Karpas-422 (cell line): ENCODE measurements around the gene SBK3. TPM values are rescaled to one million over a fixed set of nuclear protein-coding genes. Genes with fewer than 3 reads are reported as not detected.

ENCODE experiments used
- DNase-seq: peaks from one replicate; pipeline ENCODE4 v3.0.0-alpha.2; 2015
- H2AFZ ChIP-seq: fragments of 200-600 bp; sonication (generic); 2 replicates; pipeline ENCODE4 v1.6.1; 2014; ENCODE audit warnings: antibody characterized with exemption, low read length, mixed read lengths
- H3K27ac ChIP-seq: fragments of 200-600 bp; sonication (generic); 2 replicates; pipeline ENCODE4 v1.5.1; 2014; ENCODE audit warnings: mild to moderate bottlenecking, low read length, moderate library complexity
- H3K27me3 ChIP-seq: fragments of 200-600 bp; sonication (generic); 2 replicates; pipeline ENCODE4 v1.6.1; 2014; ENCODE audit warnings: low read length, mixed read lengths
- H3K36me3 ChIP-seq: fragments of 200-600 bp; sonication (generic); 2 replicates; pipeline ENCODE4 v1.6.1; 2014; ENCODE audit warnings: low read length, mixed read lengths; ENCODE audit not compliant: insufficient read depth
- H3K4me1 ChIP-seq: fragments of 200-600 bp; sonication (generic); 2 replicates; pipeline ENCODE4 v1.6.1; 2014; ENCODE audit warnings: mild to moderate bottlenecking, low read length, mixed read lengths
- H3K4me2 ChIP-seq: fragments of 200-600 bp; sonication (generic); 2 replicates; pipeline ENCODE4 v1.6.1; 2014; ENCODE audit warnings: low read length, low read depth, mild to moderate bottlenecking; ENCODE audit not compliant: poor library complexity, severe bottlenecking
- H3K4me3 ChIP-seq: fragments of 200-600 bp; sonication (generic); 2 replicates; pipeline ENCODE4 v1.5.1; 2014; ENCODE audit warnings: mild to moderate bottlenecking, antibody characterized with exemption, low read length, mixed read lengths
- H3K79me2 ChIP-seq: fragments of 200-600 bp; sonication (generic); 2 replicates; pipeline ENCODE4 v1.6.1; 2014; ENCODE audit warnings: mild to moderate bottlenecking, low read length, mixed read lengths
- H3K9ac ChIP-seq: fragments of 200-600 bp; sonication (generic); 2 replicates; pipeline ENCODE4 v1.6.0; 2014; ENCODE audit warnings: low read length
- H3K9me2 ChIP-seq: fragments of 200-600 bp; sonication (generic), shearing (Covaris generic); replicated peaks from 2 replicates; pipeline ENCODE4 v1.6.0; 2014; ENCODE audit warnings: mild to moderate bottlenecking, low read length, moderate library complexity; ENCODE audit not compliant: insufficient read depth
- H3K9me3 ChIP-seq: fragments of 300-700, 200-600 bp; sonication (generic); 2 replicates; pipeline ENCODE4 v1.6.1; 2014; ENCODE audit warnings: low read length, mixed read lengths
- H4K20me1 ChIP-seq: fragments of 200-600 bp; sonication (generic); 2 replicates; pipeline ENCODE4 v1.6.1; 2014; ENCODE audit warnings: mild to moderate bottlenecking, antibody characterized with exemption, low read length, low read depth; ENCODE audit not compliant: insufficient read depth
- total RNA-seq: library from RNA; depleted of rRNA; stranded (reverse); fragments of >200 nt; shearing (Covaris generic); gene quantifications from 2 replicates; pipeline ENCODE4 v1.2.3, GENCODE V29; 2014; ENCODE audit warnings: low replicate concordance; rRNA removed

SBK3 gene
- total RNA-seq, result not detected in 2 replicates

- Histone ChIP-seq H3K4me2 (no peak within 1 kb of the TSS), H3K27ac (no peak within 1 kb of the TSS), H3K9me2 (no peaks in the 10 kb centered on the region), H3K9ac (no peak within 1 kb of the TSS), H3K79me2 (no peaks in the 10 kb centered on the region), H3K4me3 (no peak within 1 kb of the TSS), H3K27me3 (no peaks in the 10 kb centered on the region), H3K36me3 (no peaks in the 10 kb centered on the region), H4K20me1 (no peaks in the 10 kb centered on the region), H3K4me1 (no peaks in the 10 kb centered on the region), H3K9me3 (no peaks in the 10 kb centered on the region), H2AFZ (no peak within 1 kb of the TSS)
- no peak for DNase-seq
Observed at GRCh38 chr19:55545443-55545842, at the start of gene SBK3. Gene SBK3 (minus strand): TSS chr19:55545543. CDS start chr19:55545543, 0 bp downstream.

GRCh38 chr19:55593096-55593772 is 47.9 kb upstream of the SBK3 start:
- H2AFZ ChIP-seq, result no peak overlapping the region
- no peaks in the 10 kb centered on the region for H3K9me2 ChIP-seq
- H3K9me3 ChIP-seq, result no peaks in the 10 kb centered on the region
- no peak overlapping the region for H3K27ac ChIP-seq
- H3K9ac ChIP-seq, result no peak overlapping the region
- H3K4me1 ChIP-seq, result peaks cover 2% of the 10 kb centered on the region
- H3K36me3 ChIP-seq, result peaks cover 21% of the 10 kb centered on the region
- no peak for DNase-seq
- H4K20me1 ChIP-seq, result no peaks in the 10 kb centered on the region
- no peak overlapping the region for H3K4me3 ChIP-seq
- H3K27me3 ChIP-seq, result no peaks in the 10 kb centered on the region
- no peak overlapping the region for H3K4me2 ChIP-seq
- peaks cover 5% of the 10 kb centered on the region for H3K79me2 ChIP-seq

- DNase-seq, result no peak
- H3K4me1 ChIP-seq, result no peaks in the 10 kb centered on the region
- H3K9ac ChIP-seq, result no peak overlapping the region
- no peaks in the 10 kb centered on the region for H4K20me1 ChIP-seq
- no peak overlapping the region for H3K4me3 ChIP-seq
- no peaks in the 10 kb centered on the region for H3K79me2 ChIP-seq
- H3K36me3 ChIP-seq, result peaks cover 21% of the 10 kb centered on the region
- H3K4me2 ChIP-seq, result no peak overlapping the region
- no peak overlapping the region for H3K27ac ChIP-seq
- H2AFZ ChIP-seq, result no peak overlapping the region
- no peaks in the 10 kb centered on the region for H3K9me2 ChIP-seq
- H3K27me3 ChIP-seq, result no peaks in the 10 kb centered on the region
- H3K9me3 ChIP-seq, result no peaks in the 10 kb centered on the region
Observed at GRCh38 chr19:55592391-55593090, 47.2 kb upstream of the SBK3 start.

GRCh38 chr19:55591555-55591954 is 46.2 kb upstream of the SBK3 start:
- Histone ChIP-seq H2AFZ (no peak overlapping the region), H3K36me3 (peaks cover 17% of the 10 kb centered on the region), H3K27me3 (no peaks in the 10 kb centered on the region), H3K4me1 (peaks cover 9% of the 10 kb centered on the region), H3K9ac (no peak overlapping the region), H3K4me2 (no peak overlapping the region), H3K9me2 (no peaks in the 10 kb centered on the region), H3K9me3 (no peaks in the 10 kb centered on the region), H3K79me2 (no peaks in the 10 kb centered on the region), H3K27ac (no peak overlapping the region), H4K20me1 (no peaks in the 10 kb centered on the region), H3K4me3 (no peak overlapping the region)
- DNase-seq, result no peak

- H2AFZ ChIP-seq, result no peak overlapping the region
- no peak overlapping the region for H3K4me2 ChIP-seq
- no peak overlapping the region for H3K27ac ChIP-seq
- peak; percentile 92 for DNase-seq
- H3K4me1 ChIP-seq, result peaks cover 18% of the 10 kb centered on the region
- no peaks in the 10 kb centered on the region for H3K79me2 ChIP-seq
- H3K9me3 ChIP-seq, result no peaks in the 10 kb centered on the region
- H3K4me3 ChIP-seq, result no peak overlapping the region
- no peaks in the 10 kb centered on the region for H4K20me1 ChIP-seq
- H3K36me3 ChIP-seq, result peaks cover 8% of the 10 kb centered on the region
- H3K9me2 ChIP-seq, result no peaks in the 10 kb centered on the region
- no peaks in the 10 kb centered on the region for H3K27me3 ChIP-seq
- no peak overlapping the region for H3K9ac ChIP-seq
Observed at GRCh38 chr19:55590617-55591016, 45.3 kb upstream of the SBK3 start.

GRCh38 chr19:55590109-55590508 is 44.8 kb upstream of the SBK3 start:
- Histone ChIP-seq H4K20me1 (no peaks in the 10 kb centered on the region), H3K4me2 (no peak overlapping the region), H3K4me3 (no peak overlapping the region), H2AFZ (no peak overlapping the region), H3K9me3 (no peaks in the 10 kb centered on the region), H3K9ac (no peak overlapping the region), H3K4me1 (peaks cover 22% of the 10 kb centered on the region), H3K36me3 (peaks cover 5% of the 10 kb centered on the region; the same call in 1 of the 2 replicates), H3K27ac (no peak overlapping the region), H3K79me2 (no peaks in the 10 kb centered on the region), H3K9me2 (no peaks in the 10 kb centered on the region), H3K27me3 (no peaks in the 10 kb centered on the region)
- no peak for DNase-seq

- Histone ChIP-seq H3K27ac (no peak overlapping the region), H3K4me1 (peaks cover 22% of the 10 kb centered on the region), H3K36me3 (no peaks in the 10 kb centered on the region), H3K27me3 (no peaks in the 10 kb centered on the region), H2AFZ (no peak overlapping the region), H3K79me2 (no peaks in the 10 kb centered on the region), H3K9ac (no peak overlapping the region), H3K4me3 (no peak overlapping the region), H3K9me3 (no peaks in the 10 kb centered on the region), H3K9me2 (no peaks in the 10 kb centered on the region), H4K20me1 (no peaks in the 10 kb centered on the region), H3K4me2 (no peak overlapping the region)
- DNase-seq, result no peak
Observed at GRCh38 chr19:55588738-55589137, 43.4 kb upstream of the SBK3 start.

- H3K4me2 ChIP-seq, result peak overlapping the region; percentile 66
- no peak overlapping the region; the same call in 1 of the 2 replicates for H2AFZ ChIP-seq
- H3K4me3 ChIP-seq, result no peak overlapping the region; the same call in 1 of the 2 replicates
- H3K9me2 ChIP-seq, result no peaks in the 10 kb centered on the region
- peak; percentile 98 for DNase-seq
- no peaks in the 10 kb centered on the region for H3K79me2 ChIP-seq
- H3K4me1 ChIP-seq, result peaks cover 22% of the 10 kb centered on the region
- no peaks in the 10 kb centered on the region for H3K27me3 ChIP-seq
- H4K20me1 ChIP-seq, result no peaks in the 10 kb centered on the region
- H3K36me3 ChIP-seq, result no peaks in the 10 kb centered on the region
- no peak overlapping the region for H3K27ac ChIP-seq
- H3K9me3 ChIP-seq, result no peaks in the 10 kb centered on the region
- no peak overlapping the region for H3K9ac ChIP-seq
Observed at GRCh38 chr19:55586976-55587668, 41.8 kb upstream of the SBK3 start.
